ENCODE results near the gene HSP90AB1.

DNA sequence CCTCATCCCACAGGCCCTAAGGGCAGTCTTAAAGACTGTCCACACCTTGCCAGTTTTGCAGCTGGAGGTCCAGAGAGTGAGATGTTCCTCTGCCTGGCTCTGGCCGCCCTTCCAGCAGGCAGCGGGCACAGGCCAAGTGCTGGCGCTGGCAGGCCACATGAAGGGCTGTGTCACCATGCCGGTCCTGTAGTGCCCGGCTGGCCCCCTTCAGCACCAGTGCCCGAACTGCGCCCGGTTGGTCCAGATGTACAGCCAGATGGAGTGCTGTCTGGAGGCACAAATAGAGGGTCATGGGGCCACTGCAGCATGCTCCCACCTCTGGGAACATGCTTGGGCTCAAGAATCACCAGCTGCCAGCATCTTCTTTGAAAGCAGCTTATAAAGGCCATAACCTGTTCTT is 14.7 kb downstream of the HSP90AB1 start:
- TF ChIP-seq, protein P1, sequence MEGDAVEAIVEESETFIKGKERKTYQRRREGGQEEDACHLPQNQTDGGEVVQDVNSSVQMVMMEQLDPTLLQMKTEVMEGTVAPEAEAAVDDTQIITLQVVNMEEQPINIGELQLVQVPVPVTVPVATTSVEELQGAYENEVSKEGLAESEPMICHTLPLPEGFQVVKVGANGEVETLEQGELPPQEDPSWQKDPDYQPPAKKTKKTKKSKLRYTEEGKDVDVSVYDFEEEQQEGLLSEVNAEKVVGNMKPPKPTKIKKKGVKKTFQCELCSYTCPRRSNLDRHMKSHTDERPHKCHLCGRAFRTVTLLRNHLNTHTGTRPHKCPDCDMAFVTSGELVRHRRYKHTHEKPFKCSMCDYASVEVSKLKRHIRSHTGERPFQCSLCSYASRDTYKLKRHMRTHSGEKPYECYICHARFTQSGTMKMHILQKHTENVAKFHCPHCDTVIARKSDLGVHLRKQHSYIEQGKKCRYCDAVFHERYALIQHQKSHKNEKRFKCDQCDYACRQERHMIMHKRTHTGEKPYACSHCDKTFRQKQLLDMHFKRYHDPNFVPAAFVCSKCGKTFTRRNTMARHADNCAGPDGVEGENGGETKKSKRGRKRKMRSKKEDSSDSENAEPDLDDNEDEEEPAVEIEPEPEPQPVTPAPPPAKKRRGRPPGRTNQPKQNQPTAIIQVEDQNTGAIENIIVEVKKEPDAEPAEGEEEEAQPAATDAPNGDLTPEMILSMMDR (IDR thresholded peaks at IDR 0.05): no peak
- TF ChIP-seq POLR2A (IDR thresholded peaks at IDR 0.05): no peak
